ENCODE data around the gene TPRA1.

Gene TPRA1

DNA sequence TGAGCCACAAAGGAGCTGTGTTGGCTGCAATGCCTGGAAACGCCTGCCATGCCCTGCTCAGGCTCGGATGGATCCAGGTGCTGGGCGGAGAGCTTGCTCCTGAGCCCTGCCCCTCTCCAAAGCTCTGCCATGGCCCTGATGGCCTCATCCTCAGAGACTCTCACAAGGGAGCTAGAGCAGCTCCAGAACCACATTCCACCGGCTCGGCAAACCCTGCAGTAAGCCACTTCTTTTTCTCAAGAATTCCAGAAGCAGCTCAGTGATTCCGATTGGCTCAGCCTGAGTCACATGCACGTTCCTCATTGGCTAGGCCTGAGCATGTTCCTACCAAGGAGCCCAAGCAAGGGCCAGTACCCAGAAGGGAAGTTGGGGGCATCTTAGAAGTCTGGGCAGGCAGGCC is 24.8 kb downstream of the TPRA1 start:
- DNase-seq: no peak
- Histone ChIP-seq H3K9me3 (ENCODE audit: control extremely low read depth in 1 of 5, control insufficient read depth in 4 of 5, insufficient read depth in 2 of 5, low read depth in 1 of 5, low read length in 4 of 5) (no peaks in the 10 kb centered on the region), H3K4me3 (ENCODE audit: control insufficient read depth in 1 of 7, extremely low read depth in 1 of 7, insufficient read depth in 4 of 7, low read depth in 2 of 7, low read length in 6 of 7) (no peak overlapping the region), H3K27ac (ENCODE audit: insufficient read depth in 1 of 2, low read depth in 1 of 2, low read length in 2 of 2, poor library complexity in 1 of 2, severe bottlenecking in 2 of 2) (no peak overlapping the region), H3K36me3 (ENCODE audit: control insufficient read depth in 4 of 4, insufficient read depth in 4 of 4, low read length in 3 of 4) (peaks cover 0 to 11% (median 4%) of the 10 kb centered on the region in 4 experiments), H3K27me3 (replicated peaks in 2 of 5; ENCODE audit: control insufficient read depth in 4 of 5, insufficient read depth in 5 of 5, low read length in 4 of 5) (peaks cover 0 to 2% (median 0%) of the 10 kb centered on the region in 5 experiments), H3K4me1 (ENCODE audit: control extremely low read depth in 1 of 4, control insufficient read depth in 4 of 4, insufficient read depth in 4 of 4, low read length in 3 of 4) (no peaks in the 10 kb centered on the region)
- POLR2A ChIA-PET: no interaction called here
- CTCF ChIA-PET: interaction anchor here (0.7 to 2.2 kb wide), 4 partner anchors 9 to 19 kb away, joined by 3 to 6 read pairs (median 4); no protein-coding TSS in a partner anchor
- 94% methylated on average over 7 of the region's 7 CpGs for WGBS (ENCODE audit: insufficient coverage)

DNA sequence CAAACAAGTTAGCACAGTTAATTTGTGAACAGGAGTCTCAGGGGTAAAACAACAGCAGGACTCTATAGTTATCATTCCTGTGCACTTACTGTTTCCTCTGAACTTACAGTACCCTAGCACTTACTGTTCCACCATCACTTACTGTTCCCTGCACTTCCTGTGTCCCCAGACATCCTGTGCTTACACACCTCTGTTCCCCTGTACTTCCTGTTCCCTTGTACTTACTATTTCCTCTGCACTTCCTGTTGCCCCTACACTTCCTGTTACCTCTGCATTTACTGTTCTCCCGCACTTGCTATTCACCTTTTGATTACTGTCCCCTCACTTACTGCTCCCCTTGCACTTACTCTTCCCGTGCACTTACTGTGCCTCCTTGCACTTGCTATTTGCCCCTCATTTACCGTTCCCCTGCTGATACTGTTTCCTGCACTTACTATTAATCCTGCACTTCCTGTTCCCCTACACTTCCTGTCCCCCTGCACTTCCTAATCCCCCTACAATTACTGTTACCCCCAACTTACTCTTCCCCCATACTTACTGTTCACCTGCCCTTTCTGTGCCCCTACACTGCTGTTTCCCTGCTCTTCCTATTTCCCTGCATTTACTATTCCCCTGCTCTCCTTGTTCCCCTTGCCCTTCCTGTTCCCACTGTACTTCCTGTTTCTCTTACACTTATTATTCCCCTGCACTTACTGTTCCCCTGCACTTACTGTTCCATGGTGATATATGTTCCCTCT is 30.3 kb downstream of the TPRA1 start:
- no peak overlapping the region for H3K4me3 ChIP-seq (ENCODE audit: control insufficient read depth in 1 of 7, extremely low read depth in 1 of 7, insufficient read depth in 4 of 7, low read depth in 2 of 7, low read length in 6 of 7)
- no peaks in the 10 kb centered on the region for H3K27me3 ChIP-seq (replicated peaks in 2 of 5; ENCODE audit: control insufficient read depth in 4 of 5, insufficient read depth in 5 of 5, low read length in 4 of 5)
- no peak overlapping the region for H3K27ac ChIP-seq (ENCODE audit: insufficient read depth in 1 of 2, low read depth in 1 of 2, low read length in 2 of 2, poor library complexity in 1 of 2, severe bottlenecking in 2 of 2)
- H3K4me1 ChIP-seq (ENCODE audit: control extremely low read depth in 1 of 4, control insufficient read depth in 4 of 4, insufficient read depth in 4 of 4, low read length in 3 of 4): no peaks in the 10 kb centered on the region
- ChIA-PET CTCF (no interaction called here), POLR2A (no interaction called here)
- no peaks in the 10 kb centered on the region for H3K36me3 ChIP-seq (ENCODE audit: control insufficient read depth in 4 of 4, insufficient read depth in 4 of 4, low read length in 3 of 4)
- H3K9me3 ChIP-seq (ENCODE audit: control extremely low read depth in 1 of 5, control insufficient read depth in 4 of 5, insufficient read depth in 2 of 5, low read depth in 1 of 5, low read length in 4 of 5): peaks cover 0 to 4% (median 2%) of the 10 kb centered on the region in 5 experiments
- no peak for DNase-seq
- WGBS (ENCODE audit: insufficient coverage): 55% methylated on average over 3 of the region's 3 CpGs

DNA sequence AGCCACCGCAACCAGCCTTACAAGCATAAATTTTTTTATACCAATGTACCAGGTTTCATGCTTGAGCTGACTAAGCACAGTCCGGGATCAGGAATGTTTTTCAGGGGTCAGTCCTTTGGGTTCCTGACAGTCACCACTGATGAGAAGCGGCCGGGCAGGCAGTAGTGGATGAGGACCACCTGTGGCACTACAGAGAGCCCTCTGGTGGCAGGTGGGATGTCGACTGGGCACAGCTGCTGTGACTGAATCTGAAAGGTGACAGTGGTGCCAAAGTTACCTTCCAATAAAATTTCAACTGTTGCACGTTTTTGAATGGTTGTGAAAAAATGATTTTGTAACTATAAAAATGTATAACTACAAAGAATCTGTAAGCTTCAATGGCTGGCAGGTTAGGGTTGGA is 34.0 kb downstream of the TPRA1 start:
- WGBS (ENCODE audit: insufficient coverage): 76% methylated on average over 4 of the region's 6 CpGs
- Histone ChIP-seq H3K4me1 (ENCODE audit: control extremely low read depth in 1 of 4, control insufficient read depth in 4 of 4, insufficient read depth in 4 of 4, low read length in 3 of 4) (no peaks in the 10 kb centered on the region), H3K27me3 (replicated peaks in 2 of 5; ENCODE audit: control insufficient read depth in 4 of 5, insufficient read depth in 5 of 5, low read length in 4 of 5) (no peaks in the 10 kb centered on the region), H3K9me3 (ENCODE audit: control extremely low read depth in 1 of 5, control insufficient read depth in 4 of 5, insufficient read depth in 2 of 5, low read depth in 1 of 5, low read length in 4 of 5) (peaks cover 0 to 4% (median 2%) of the 10 kb centered on the region in 5 experiments), H3K27ac (ENCODE audit: insufficient read depth in 1 of 2, low read depth in 1 of 2, low read length in 2 of 2, poor library complexity in 1 of 2, severe bottlenecking in 2 of 2) (no peak overlapping the region), H3K36me3 (ENCODE audit: control insufficient read depth in 4 of 4, insufficient read depth in 4 of 4, low read length in 3 of 4) (no peaks in the 10 kb centered on the region), H3K4me3 (ENCODE audit: control insufficient read depth in 1 of 7, extremely low read depth in 1 of 7, insufficient read depth in 4 of 7, low read depth in 2 of 7, low read length in 6 of 7) (no peak overlapping the region)
- peak in 1 of 3 donors; percentile 7 for DNase-seq
- ChIA-PET CTCF (interaction anchor here (1.7 to 2.5 kb wide), 2 partner anchors 10 to 19 kb away, joined by 6 to 13 read pairs; no protein-coding TSS in a partner anchor), POLR2A (no interaction called here)

DNA sequence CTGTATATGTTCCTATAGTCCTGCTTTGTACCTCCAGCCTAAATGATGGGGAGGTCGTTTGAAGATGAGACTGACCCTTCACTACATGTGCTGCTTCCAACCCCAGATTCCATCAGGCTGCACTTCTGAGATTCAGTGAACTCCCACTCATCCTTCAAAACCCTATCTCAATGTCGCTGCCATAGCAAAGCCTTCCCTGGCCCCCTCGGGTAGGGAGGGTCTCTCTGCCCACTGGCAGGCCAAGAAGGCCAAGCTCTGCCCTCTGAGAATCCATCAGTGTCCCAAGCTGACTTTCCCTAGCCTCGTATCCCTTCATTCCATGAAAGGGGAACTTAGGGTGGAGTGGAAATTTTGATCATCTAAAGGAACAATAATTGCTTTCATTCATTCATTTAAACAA is 35.4 kb downstream of the TPRA1 start:
- ChIA-PET POLR2A (no interaction called here), CTCF (interaction anchor here (1.2 kb wide), 1 partner anchor 11 kb away, joined by 5 read pairs; no protein-coding TSS in a partner anchor)
- DNase-seq: no peak
- Histone ChIP-seq H3K9me3 (ENCODE audit: control extremely low read depth in 1 of 5, control insufficient read depth in 4 of 5, insufficient read depth in 2 of 5, low read depth in 1 of 5, low read length in 4 of 5) (peaks cover 0 to 4% (median 2%) of the 10 kb centered on the region in 5 experiments), H3K36me3 (ENCODE audit: control insufficient read depth in 4 of 4, insufficient read depth in 4 of 4, low read length in 3 of 4) (no peaks in the 10 kb centered on the region), H3K4me1 (ENCODE audit: control extremely low read depth in 1 of 4, control insufficient read depth in 4 of 4, insufficient read depth in 4 of 4, low read length in 3 of 4) (no peaks in the 10 kb centered on the region), H3K4me3 (ENCODE audit: control insufficient read depth in 1 of 7, extremely low read depth in 1 of 7, insufficient read depth in 4 of 7, low read depth in 2 of 7, low read length in 6 of 7) (no peak overlapping the region), H3K27ac (ENCODE audit: insufficient read depth in 1 of 2, low read depth in 1 of 2, low read length in 2 of 2, poor library complexity in 1 of 2, severe bottlenecking in 2 of 2) (no peak overlapping the region), H3K27me3 (replicated peaks in 2 of 5; ENCODE audit: control insufficient read depth in 4 of 5, insufficient read depth in 5 of 5, low read length in 4 of 5) (peaks cover 0 to 1% (median 0%) of the 10 kb centered on the region in 5 experiments)
- 100% methylated on average over 3 of the region's 4 CpGs for WGBS (ENCODE audit: insufficient coverage)

DNA sequence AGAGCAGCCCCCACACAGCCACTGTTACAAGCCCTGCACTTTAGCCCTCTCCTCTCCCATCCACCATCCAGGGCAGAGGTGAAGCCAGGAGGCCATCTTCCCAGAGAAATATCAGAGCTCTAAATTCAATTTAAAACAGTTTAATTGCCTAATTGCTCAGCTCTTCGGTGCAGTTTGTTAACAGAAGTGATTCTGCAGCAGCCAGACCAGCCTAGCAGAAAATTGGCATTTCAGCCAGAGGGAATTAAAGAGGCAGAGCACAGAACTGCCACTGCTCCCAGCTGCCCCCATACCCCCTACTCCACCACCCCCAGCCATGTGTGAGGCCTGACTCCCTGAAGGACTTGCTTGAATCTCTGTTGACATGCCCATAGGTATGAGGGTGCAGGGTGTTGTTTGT is 38.5 kb downstream of the TPRA1 start:
- no peaks in the 10 kb centered on the region for H3K36me3 ChIP-seq (ENCODE audit: control insufficient read depth in 4 of 4, insufficient read depth in 4 of 4, low read length in 3 of 4)
- H3K4me1 ChIP-seq (ENCODE audit: control extremely low read depth in 1 of 4, control insufficient read depth in 4 of 4, insufficient read depth in 4 of 4, low read length in 3 of 4): peaks cover 0 to 12% (median 10%) of the 10 kb centered on the region in 4 experiments
- WGBS (ENCODE audit: insufficient coverage): 100% methylated on average over 1 of the region's 1 CpG
- ChIA-PET POLR2A (no interaction called here), CTCF (no interaction called here)
- peaks cover 0 to 1% (median 0%) of the 10 kb centered on the region in 5 experiments for H3K27me3 ChIP-seq (replicated peaks in 2 of 5; ENCODE audit: control insufficient read depth in 4 of 5, insufficient read depth in 5 of 5, low read length in 4 of 5)
- DNase-seq: no peak
- H3K27ac ChIP-seq (ENCODE audit: insufficient read depth in 1 of 2, low read depth in 1 of 2, low read length in 2 of 2, poor library complexity in 1 of 2, severe bottlenecking in 2 of 2): no peak overlapping the region
- H3K9me3 ChIP-seq (ENCODE audit: control extremely low read depth in 1 of 5, control insufficient read depth in 4 of 5, insufficient read depth in 2 of 5, low read depth in 1 of 5, low read length in 4 of 5): no peaks in the 10 kb centered on the region
- no peak overlapping the region for H3K4me3 ChIP-seq (ENCODE audit: control insufficient read depth in 1 of 7, extremely low read depth in 1 of 7, insufficient read depth in 4 of 7, low read depth in 2 of 7, low read length in 6 of 7)

DNA sequence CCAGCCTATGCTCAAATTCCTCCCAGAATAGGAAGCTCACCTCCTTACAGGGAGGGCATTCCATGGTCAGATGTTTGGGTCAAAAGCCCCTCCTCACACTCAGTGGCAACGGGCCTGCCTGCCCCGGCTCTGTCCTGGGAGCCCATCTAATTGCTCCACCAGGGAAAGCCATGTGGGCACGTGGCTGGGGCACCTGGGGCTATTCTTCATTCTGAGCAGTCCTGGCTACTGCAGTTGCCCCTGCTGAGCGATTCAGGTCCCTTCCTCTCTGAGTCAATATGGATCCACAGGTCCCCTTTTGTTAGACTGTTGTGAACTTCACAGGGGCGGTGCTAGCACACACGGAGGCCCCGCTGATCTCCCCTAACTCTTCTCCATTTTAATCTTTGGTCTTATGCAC is 39.4 kb downstream of the TPRA1 start:
- Histone ChIP-seq H3K27me3 (replicated peaks in 2 of 5; ENCODE audit: control insufficient read depth in 4 of 5, insufficient read depth in 5 of 5, low read length in 4 of 5) (peaks cover 0 to 1% (median 0%) of the 10 kb centered on the region in 5 experiments), H3K4me1 (ENCODE audit: control extremely low read depth in 1 of 4, control insufficient read depth in 4 of 4, insufficient read depth in 4 of 4, low read length in 3 of 4) (peaks cover 0 to 16% (median 12%) of the 10 kb centered on the region in 4 experiments), H3K4me3 (ENCODE audit: control insufficient read depth in 1 of 7, extremely low read depth in 1 of 7, insufficient read depth in 4 of 7, low read depth in 2 of 7, low read length in 6 of 7) (no peak overlapping the region), H3K36me3 (ENCODE audit: control insufficient read depth in 4 of 4, insufficient read depth in 4 of 4, low read length in 3 of 4) (no peaks in the 10 kb centered on the region), H3K27ac (ENCODE audit: insufficient read depth in 1 of 2, low read depth in 1 of 2, low read length in 2 of 2, poor library complexity in 1 of 2, severe bottlenecking in 2 of 2) (no peak overlapping the region), H3K9me3 (ENCODE audit: control extremely low read depth in 1 of 5, control insufficient read depth in 4 of 5, insufficient read depth in 2 of 5, low read depth in 1 of 5, low read length in 4 of 5) (no peaks in the 10 kb centered on the region)
- no peak for DNase-seq
- ChIA-PET POLR2A (no interaction called here), CTCF (no interaction called here)
- 96% methylated on average over 7 of the region's 7 CpGs for WGBS (ENCODE audit: insufficient coverage)

DNA sequence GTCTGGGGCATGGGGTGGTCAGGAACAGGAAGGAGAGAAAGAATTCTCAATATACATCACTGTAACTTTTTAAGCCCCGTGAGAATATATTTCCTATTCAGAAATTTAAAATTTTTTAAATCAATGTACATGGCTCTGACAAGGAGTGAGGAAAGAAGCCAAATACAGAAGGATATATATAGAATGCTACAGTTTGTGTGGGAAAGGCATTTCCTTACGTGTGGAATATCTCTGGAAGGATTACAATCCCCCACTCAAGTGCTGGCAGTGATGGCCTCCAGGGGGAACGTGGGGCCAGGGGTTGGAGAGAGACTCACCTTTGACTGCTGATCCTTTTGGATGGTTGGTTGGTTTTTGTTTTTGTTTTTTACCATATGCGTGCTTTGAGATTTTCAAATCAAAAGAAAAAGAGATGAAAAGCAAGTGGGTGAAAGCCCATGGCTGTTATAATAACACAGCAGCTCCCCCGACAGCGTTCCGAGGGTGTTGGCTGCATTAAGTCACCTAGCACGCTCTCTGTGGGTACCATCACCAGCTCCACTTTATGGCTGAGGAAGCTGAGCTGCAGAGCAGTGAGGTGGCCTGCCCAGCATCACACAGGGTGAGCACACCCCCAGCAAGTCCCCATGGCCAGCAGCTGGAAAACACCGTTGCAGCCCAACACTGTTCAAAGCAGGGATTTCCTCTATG is 39.9 kb downstream of the TPRA1 start:
- DNase-seq: no peak
- Histone ChIP-seq H3K36me3 (ENCODE audit: control insufficient read depth in 4 of 4, insufficient read depth in 4 of 4, low read length in 3 of 4) (no peaks in the 10 kb centered on the region), H3K27ac (ENCODE audit: insufficient read depth in 1 of 2, low read depth in 1 of 2, low read length in 2 of 2, poor library complexity in 1 of 2, severe bottlenecking in 2 of 2) (no peak overlapping the region), H3K9me3 (ENCODE audit: control extremely low read depth in 1 of 5, control insufficient read depth in 4 of 5, insufficient read depth in 2 of 5, low read depth in 1 of 5, low read length in 4 of 5) (no peaks in the 10 kb centered on the region), H3K4me3 (ENCODE audit: control insufficient read depth in 1 of 7, extremely low read depth in 1 of 7, insufficient read depth in 4 of 7, low read depth in 2 of 7, low read length in 6 of 7) (no peak overlapping the region), H3K27me3 (replicated peaks in 2 of 5; ENCODE audit: control insufficient read depth in 4 of 5, insufficient read depth in 5 of 5, low read length in 4 of 5) (peaks cover 0 to 1% (median 0%) of the 10 kb centered on the region in 5 experiments), H3K4me1 (ENCODE audit: control extremely low read depth in 1 of 4, control insufficient read depth in 4 of 4, insufficient read depth in 4 of 4, low read length in 3 of 4) (peaks cover 0 to 16% (median 12%) of the 10 kb centered on the region in 4 experiments)
- CTCF ChIA-PET: no interaction called here
- 94% methylated on average over 7 of the region's 9 CpGs for WGBS (ENCODE audit: insufficient coverage)
- POLR2A ChIA-PET: no interaction called here

All from common myeloid progenitor, CD34-positive (primary cell).